GM18517 (cell line): ENCODE results near the gene EAPP.
"Not testable (repeated sequence)": the region's sequence is repeated elsewhere in the genome, so short reads cannot be mapped to it uniquely, and the experiment has no call there.

ENCODE experiments used
- ATAC-seq: cut with Tn5 transposase; IDR thresholded peaks from one replicate; pipeline ENCODE4 v1.9.1; 2021; ENCODE audit warnings: mild to moderate bottlenecking, moderate library complexity; ENCODE audit not compliant: unreplicated experiment

Gene EAPP

DNA sequence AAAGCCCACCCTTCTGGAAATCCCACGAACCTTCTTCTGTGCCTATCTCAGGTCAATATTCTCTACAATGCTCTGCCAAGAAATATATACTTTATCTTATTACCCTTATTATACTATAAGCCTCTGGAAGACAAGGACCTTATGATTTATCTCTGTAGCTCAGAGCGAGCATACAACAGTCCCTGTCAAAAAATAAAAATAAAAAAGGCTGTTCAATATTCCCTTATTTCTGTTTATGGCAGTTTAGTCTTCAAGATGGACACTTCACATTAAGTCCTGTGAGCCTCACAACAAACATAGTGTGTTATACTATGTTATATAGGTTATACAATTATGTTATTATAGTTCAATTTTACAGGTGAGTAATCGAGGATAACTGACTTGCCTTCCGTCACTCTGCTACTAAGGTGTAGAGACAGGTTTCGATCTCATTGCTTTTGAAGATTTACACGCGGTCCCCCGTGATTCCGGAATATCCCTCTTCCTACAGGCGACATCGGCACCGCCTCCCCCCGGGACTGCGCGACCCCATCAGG, 562 bp downstream of the EAPP start:
- no peak for ATAC-seq

DNA sequence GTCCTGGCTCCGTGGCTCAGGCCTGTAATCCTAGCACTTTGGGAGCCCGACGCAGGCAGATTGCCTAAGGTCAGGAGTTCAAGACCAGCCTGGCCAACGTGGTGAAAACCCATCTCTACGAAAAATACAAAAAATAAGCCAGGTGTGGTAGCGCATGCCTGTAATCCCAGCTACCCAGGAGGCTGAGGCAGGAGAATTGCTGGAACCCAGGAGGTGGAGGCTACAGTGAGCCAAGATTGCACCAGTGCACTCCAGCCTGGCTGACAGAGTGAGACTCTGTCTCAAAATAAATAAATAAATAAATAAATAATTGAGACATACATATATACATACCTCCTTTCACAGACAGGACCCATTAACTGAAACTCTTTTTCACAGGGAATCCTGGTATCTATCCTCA, 1.4 kb downstream of the EAPP start:
- ATAC-seq, result not testable (repeated sequence)

DNA sequence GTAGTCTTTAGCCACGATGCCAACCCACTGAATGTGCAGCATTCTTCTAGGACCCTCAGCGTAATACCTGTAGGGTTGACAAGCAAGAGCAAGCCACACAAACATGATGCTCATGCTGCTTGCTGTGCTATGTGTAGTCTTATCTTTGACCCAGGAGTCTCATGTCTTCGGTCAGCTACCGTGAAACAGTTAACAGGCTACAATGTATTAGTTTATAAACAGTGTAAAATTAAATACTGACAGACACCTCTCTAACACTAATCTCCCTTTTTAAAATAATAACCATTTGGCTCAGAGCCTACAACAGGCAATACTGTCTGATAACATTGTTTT, 1.9 kb downstream of the EAPP start:
- ATAC-seq, result no peak

DNA sequence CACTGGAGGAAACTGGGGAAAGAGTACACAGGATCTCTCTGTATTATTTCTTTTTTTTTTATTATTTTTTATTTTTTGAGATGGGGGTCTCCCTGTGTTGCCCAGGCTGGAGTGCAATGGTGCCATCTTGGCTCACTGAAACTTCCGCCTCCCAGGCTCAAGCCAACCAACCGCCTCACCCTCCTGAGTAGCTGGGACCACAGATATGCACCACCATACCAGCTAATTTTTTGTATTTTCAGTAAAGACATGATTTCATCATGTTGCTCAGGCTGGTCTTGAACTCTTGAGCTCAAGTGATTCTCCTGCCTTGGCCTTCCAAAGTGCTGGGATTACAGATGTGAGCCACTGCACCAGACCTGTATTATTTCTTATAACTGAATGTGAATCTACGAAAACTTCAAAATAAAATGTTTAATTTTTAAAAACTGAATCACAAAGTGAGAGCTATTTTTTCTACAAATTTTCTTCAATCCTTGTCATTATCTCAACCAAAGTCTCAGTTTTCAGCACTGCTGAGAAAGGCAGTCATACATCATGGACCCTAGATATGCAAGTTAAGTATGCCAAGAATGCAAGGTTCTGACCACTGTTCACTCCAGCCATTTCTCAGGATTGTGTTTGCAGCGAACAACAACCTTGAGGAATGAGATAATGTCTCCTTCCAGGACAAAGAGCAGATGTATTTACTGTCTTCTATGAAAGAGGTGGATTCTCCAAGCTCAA, 2.4 kb downstream of the EAPP start:
- no peak for ATAC-seq

DNA sequence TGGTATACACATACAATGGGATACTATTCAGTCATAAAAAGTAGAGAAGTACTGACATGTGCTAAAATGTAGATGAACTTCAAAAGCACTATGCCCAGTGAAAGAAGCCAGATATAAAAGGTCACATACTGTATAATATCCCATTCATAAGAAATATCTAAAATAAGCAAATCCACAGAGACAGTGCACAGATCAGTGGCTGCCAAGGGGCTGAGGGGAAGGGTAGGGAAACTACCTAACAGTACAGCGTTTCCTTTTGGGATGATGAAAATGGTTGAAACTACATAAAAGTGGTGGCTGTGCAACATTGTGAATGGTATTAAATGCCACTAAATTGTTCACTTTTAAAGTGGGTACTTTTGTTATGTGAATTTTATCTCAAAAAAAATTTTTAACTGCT, 11.9 kb downstream of the EAPP start:
- no peak for ATAC-seq

DNA sequence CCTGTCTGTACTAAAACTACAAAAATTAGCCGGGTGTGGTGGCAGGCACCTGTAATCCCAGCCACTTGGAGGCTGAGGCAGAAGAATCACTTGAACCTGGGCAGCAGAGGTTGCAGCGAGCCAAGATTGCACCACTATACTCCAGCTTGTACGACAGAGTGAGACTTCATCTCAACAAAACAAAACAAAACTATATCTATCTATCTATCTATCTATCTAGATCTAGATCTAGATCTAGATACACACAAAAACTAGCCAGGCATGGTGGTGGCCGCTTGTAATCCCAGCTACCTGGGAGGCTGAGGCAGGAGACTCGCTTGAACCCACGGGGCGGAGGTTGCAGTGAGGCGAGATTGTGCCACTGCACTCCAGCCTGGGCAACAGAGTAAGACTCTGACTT, 15.3 kb downstream of the EAPP start:
- not testable (repeated sequence) for ATAC-seq

DNA sequence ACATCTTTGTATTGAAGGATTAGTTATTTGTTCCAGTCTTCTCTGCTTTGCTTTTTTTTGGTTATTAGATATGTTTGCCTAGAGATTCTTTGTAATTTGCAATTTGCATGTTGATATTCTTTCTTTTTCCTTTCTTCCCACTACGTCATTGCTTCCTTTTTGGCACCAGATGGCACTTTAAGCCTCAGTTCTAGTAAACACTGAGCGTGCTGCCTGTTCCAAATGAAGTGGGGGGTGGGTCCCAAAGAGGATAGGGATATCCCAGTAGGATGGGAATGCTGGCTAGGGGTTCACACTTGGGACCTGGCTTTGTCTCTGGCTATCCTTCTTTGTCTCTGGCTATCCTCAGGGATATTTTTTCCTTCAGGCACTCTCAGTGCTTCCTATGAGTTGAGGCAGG, 17.0 kb downstream of the EAPP start:
- ATAC-seq, result no peak

DNA sequence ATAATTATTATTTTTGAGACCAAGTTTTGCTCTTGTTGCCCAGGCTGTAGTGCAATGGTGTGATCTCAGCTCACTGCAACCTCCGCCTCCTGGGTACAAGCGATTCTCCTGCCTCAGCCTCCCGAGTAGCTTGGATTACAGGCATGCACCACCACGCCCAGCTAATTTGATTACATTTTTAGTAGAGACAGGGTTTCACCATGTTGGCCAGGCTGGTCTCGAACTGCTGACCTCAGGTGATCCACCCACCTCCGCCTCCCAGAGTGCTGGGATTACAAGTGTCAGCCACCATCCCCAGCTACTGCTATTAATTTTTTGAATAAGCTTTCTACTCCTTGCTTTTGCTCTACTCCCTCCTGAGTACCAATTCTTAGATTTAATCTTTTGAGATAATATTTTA, 18.4 kb downstream of the EAPP start:
- not testable (repeated sequence) for ATAC-seq

DNA sequence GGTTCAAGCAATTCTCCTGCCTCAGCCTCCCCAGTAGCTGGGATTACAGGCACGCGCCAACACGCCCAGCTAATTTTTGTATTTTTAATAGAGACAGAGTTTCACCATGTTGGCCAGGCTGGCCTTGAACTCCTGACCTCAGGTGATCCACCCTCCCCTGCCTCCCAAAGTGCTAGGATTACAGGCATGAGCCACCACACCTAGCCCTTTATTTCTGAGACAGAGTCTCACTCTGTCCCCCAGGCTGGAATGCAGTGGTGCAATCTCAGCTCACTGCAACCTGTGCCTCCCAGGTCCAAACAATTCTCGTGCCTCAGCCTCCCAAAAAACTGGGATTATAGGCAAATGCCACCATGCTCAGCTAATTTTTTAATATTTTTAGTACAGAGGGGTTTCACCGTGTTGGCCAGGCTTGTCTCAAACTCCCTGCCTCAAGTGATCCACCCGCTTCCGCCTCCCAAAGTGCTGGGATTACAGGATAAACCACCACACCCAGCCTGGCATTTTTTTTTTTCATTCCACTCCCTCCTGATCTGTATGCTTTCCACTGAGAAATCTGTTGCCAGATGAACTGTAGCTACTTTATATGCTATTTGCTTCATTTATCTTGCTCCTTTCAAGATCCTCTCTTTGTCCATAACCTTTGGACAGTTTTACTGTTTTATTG, 19.1 kb downstream of the EAPP start:
- not testable (repeated sequence) for ATAC-seq

DNA sequence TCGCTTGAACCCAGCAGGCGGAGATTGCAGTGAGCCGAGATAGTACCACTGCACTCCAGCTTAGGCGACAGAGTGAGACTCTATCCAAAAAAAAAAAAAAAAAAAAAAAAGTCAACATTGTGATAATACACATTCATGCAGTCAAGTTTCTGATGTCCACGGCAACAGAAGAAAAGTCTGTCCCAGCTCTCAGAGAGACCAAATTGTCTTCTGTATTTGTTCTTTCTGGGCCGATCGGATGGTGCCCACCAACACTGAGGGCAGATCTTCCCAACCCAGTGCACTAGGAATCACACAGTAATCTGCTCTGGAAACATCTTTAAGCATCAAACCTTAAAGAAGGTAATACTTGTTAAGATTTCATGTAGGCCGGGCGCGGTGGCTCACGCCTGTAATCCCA, 31.6 kb downstream of the EAPP start:
- no peak for ATAC-seq

DNA sequence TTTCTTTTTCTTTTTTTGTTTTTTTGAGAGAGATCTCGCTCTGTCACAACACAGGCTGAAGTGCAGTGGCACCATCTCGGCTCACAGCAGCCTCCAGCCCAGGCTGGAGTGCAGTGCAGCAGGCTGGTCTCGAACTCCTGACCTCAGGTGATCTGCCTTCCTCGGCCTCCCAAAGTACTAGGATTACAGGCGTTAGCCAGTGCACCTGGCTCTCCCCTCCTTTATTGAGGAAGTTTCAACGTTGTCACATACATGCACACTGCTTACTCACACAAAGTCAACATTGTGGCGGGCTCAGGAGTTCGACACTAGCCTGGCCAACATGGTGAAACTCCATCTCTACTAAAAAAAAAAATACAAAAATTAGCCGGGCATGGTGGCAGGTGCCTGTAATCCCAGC, 32.0 kb downstream of the EAPP start:
- ATAC-seq, result no peak

DNA sequence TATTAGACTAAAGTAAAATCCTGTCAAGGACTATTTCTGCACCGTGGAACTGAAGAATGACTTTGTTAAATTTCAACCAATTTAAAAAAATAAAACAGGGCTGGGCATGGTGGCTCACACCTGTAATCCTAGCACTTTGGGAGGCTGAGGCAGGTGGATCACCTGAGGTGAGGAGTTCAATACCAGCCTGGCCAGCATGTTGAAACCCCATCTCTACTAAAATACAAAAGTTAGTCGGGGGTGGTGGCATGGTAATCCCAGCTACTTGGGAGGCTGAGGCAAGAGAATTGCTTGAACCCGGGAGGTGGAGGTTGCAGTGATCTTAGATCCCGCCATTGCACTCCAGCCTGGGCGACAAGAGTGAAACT, 34.4 kb downstream of the EAPP start:
- ATAC-seq, result not testable (repeated sequence)

DNA sequence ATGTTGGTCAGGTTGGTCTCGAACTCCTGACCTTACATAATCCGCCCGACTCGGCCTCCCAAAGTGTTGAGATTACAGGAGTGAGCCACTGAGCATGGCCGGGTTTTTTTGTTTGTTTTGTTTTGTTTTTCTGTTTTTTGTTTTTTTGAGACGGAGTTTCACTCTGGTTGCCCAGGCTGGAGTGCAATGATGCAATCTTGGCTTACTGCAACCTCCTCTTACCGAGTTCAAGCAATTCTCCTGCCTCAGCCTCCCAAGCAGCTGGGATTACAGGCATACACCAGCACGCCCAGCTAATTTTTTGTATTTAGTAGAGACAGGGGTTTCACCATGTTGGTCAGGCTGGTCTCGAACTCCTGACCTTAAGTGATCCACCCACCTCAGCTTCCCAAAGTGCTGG, 35.5 kb downstream of the EAPP start:
- not testable (repeated sequence) for ATAC-seq

DNA sequence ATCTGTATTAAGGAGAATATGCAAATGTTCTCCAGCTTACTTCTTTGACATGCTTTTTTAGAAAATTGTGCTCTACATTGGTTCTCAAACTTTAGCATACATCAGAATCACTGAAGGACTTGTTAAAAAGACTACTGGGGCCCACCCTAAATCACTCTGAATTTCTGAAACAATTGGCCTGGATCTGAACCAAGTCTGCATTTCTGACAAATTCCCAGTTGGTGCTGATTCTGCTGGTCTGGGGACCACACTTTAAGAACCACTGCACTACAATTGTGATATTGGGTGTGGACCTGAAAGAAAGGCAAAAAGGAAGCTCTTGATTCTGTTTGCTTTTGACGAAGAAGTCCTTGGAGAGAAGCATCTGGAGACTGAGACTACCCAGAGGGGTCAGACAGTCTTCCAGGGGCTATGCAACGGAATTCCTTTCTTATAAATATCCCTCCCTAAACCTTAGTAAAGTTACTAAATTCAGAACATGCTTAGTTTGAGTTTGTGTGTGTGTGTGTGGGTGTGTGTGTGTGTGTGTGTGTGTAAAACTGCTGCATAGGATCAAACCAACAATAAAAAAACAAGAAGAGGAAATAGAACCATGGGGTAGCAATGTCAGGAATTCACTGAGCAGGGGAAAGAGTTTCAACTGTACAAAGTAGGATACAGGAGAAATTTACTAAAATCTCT, 36.8 kb downstream of the EAPP start:
- no peak for ATAC-seq

DNA sequence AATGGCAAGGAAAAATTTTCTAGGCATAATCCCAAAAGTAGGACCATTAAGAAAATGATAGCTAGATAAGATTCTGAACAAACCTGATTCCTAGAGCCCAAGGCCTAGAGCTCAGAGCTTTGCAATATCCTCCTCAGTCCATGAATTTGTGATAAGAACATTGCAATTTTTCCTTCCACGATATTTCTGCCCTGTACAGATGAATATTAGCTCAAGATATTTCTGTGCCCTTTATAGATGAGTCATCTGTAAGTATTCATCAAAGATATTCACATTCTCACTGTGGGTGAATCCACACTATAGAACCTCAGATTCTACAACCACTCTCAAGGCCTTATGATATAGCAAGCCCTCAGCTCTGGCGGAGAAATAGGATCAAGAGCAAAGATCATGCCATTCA, 37.5 kb downstream of the EAPP start:
- no peak for ATAC-seq

DNA sequence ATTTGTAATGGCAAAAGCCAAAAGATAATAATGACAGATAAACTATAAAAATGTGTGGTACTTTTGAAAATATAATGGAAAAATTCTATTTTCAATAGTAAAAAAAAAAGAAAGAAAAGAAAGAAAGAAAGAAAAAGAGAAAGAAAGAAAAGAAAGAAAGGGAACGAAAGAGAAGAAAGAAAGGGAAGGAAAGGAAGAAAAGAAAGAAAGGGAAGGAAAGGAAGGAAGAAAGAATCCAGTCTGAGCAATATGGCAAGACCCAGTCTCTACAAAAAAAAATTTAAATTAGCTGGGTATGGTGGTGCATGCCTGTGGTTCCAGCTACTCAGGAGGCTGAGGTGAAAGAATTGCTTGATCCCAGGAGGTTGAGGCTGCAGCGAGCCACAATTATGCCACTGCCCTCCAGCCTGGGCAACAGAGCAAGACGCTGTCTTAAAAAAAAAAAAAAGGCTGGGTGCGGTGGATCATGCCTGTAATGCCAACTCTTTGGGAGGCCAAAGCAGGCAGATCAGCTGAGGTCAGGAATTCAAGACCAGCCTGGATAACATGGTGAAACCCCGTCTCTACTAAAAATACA, 38.4 kb downstream of the EAPP start:
- no peak for ATAC-seq

DNA sequence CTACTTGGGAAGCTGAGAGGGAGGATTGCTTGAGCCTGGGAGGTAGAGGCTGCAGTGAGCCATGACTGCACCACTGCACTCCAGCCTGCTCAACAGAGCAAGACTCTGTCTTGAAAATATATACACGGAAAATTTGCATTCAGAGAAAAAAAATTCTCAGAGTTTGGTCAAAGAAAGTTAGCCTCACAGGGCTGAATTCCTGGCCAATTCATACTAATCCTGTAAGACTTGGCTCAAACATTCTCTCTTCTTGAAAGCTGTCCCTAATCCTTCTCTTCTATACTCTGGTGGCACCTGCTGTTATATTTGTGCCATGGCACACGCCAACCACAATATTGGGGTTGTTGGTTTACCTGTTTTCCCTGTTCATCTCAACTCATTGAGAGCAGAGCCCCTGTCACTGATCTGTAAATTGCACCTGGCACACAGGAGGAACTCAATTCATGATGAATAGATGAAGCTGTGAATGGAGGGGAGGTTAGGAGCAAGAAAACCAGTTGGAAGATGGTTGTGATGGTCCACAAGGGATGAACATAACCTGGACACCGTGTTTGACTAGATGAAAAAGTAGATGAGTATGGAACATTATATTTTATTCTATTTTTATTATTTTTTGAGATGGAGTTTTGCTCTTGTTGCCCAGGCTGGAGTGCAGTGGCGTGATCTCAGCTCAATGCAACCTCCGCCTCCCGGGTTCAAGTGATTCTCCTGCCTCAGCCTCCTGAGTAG, 40.7 kb downstream of the EAPP start:
- ATAC-seq, result no peak

DNA sequence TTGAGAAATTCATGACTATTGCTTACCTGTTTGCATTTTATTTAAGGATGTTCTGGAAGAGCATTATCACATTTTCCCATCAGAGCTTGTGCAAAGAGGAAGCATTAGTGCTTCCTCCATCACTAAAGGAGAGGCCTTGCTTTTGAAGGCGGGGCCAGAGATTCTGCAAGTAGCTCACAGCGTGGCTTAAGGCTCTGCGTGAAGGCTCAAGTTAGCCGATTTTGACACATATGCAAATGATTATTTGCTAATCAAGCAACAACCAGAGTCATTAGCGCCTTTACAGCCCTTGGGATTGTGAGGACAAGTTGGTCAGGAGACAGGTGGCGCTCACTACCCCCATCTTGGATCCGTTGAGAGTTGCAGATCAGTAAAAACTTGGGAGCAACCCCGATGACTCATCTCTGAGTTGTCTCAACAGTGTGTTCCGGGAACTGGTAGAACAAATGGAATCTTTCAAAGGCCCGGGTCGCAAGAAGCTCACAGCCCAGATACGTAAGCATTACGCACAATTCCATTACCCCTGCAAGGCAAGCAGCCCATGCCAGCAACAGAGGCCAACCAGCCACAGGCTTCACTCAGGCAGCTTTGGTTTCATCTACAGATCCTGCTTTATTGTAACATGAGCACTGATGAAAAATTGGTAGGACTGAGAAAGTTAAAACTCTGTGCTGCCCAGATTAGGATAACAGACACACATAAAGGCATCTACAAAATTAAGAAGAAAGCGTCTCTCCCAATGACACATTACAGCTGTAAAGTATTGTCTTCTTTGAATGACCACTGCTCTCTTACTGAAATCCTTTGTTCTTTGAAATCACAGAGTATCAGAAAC, 42.6 kb downstream of the EAPP start:
- ATAC-seq, result no peak

DNA sequence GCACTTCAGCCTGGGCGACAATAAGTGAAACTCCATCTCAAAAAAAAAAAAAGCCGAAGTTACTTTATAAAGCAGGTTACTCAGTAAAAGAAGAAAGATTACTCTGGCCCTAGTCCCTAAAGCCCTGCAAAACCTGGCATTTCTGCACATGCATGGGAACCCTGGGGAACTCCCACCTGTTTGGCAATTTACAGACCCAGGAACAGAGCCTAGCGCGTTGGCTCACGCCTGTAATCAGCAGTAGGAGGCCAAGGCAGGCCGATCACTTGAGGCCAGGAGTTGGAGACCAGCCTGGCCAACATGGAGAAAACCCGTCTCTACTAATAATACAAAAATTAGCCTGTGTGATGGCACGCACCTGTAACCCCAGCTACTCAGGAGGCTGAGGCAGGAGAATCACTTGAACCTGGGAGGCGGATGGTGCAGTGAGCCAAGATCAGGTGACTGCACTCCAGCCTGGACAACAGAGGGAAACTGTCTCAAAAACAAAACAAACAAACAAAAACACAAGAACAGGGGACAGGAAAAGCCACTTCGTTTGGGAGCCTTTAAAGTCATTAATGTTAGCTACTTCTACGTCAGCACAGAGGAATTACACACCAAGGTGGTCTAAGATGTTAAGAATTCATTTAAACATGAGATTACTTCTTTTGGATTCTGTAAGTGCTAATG, 43.4 kb downstream of the EAPP start:
- ATAC-seq, result no peak

DNA sequence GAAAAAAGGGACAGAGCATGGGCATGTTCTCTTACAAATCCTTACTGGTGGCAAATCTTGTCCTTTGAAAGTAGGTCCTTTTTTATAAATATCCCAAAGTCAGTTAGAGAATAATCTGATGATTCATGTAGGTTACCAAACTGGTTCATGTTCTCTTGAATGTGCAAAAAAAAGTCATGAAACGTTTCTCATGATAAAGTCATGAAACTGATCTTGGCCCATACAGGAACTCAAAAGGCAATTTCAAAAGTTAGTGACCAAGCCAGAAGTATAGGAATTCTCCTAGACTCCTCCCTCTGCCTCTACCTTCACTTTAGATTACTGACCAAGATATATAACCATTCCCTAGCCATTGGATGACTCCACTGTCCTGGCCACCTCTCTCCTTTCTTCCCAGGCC, 50.2 kb downstream of the EAPP start:
- no peak for ATAC-seq
